Adipose tissue (tissue), 3 donors: ENCODE results near the gene DRAM1. TPM values are rescaled to one million over a fixed set of nuclear protein-coding genes. Genes with fewer than 3 reads are reported as not detected.

Source experiments
- H3K27ac ChIP-seq: one replicate; pipeline ENCODE4 v1.5.1; 2013; ENCODE audit warnings: low read depth, low read length
- WGBS, 3 donors: extraction: QIAGEN DNeasy Blood & Tissue Kit; methylation state at CpG; one replicate each; pipeline ENCODE4 v1.1.7; 2013; 5-methylcytosine and 5-hydroxymethylcytosine counted together
- polyA plus RNA-seq, 3 donors: library from polyadenylated mRNA; stranded (reverse); fragments of 200-250 nt; gene quantifications; one replicate each; pipeline ENCODE4 v1.2.3, GENCODE V29; 2013
- donor health status: healthy with polysubstance abuse.
- donor health status: Bipolar disorder and iron deficiency.
- donor health status: healthy.

Gene DRAM1
- polyA plus RNA-seq, 3 donors, result 3.9 to 30.8 (median 13.1) TPM

DNA sequence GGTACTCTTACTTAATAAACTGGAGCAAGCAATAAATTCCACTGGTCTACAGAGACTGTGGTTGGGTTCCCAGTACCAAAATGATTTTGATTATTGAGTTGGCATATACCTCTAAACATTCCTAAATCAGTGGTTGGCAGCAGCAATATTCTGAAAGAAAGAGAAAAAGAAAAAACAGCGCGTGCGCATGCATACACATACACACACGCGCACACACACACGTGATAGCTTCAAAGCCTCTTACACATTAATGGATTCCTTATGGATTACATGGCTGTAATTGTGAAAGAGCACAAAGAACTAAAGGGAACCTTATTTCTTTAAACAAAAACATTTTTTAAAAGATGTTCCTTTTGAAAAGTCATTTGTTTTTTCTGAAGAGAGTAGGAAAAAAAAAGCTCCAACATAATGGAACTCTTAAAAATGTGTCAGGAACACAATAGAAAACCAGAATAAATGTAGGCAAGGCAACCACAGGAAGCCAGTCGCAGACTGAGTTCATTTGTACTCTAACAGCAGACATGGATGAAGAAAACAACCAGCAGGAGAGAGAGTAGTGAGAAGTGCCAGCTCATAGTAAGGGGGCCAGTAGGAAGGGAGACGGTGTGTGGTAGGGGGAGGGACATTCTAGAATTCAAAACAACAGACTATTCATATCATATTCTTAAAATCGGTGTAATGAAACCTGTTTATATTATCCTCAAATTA, 80.0 kb downstream of the DRAM1 start:
- WGBS, 3 donors, result 70 to 90% (median 76%) methylated on average over 9 of the region's 9 CpGs
- no peak overlapping the region for H3K27ac ChIP-seq

GRCh38 chr12:101959607-101960006, 82.2 kb downstream of the DRAM1 start:
- H3K27ac ChIP-seq, result no peak overlapping the region
- 90 to 91% (median 91%) methylated on average over 2 of the region's 2 CpGs for whole genome bisulfite sequencing, 3 donors

DNA sequence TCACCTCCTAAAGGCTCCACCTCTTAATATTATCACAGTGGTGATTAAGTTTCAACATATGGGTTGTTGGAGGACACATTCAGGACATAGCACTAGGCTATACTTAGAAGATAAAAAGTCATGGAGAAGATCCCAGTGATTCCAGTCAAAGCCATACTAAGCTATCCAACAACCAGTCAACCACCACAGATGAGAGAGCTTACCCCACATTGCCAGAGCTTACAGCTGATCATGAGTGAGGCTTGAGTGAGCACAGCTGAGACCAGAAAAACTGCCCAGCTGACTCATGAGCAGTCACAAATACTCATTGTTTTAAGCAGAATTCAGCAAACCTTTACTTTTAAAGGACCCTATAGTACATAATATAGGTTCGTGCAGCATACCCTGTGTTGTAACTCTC, 85.1 kb downstream of the DRAM1 start:
- 71 to 90% (median 84%) methylated on average over 1 of the region's 1 CpG for WGBS, 3 donors
- no peak overlapping the region for H3K27ac ChIP-seq

- WGBS, 3 donors, result 17 to 26% (median 19%) methylated on average over 1 of the region's 1 CpG
- no peak overlapping the region for H3K27ac ChIP-seq
Measured at GRCh38 chr12:101963697-101964096, 86.3 kb downstream of the DRAM1 start.

DNA sequence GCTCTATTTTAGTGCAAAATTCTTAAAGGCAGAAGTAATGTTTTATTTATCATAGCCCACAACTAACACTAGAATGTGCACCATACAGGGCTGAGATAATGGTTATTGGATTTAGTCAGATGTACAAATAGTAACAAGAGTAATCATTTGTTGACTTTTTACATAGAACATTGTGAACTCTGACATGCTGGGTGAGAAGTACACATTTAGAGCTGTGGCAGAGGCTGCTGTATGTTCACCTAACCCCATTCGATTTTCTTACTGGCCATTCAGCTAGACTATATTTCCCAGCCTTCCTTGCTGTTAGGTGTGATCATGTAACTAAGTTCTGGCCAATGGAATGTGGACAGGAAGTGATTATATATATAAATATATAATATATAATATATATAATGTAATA, 89.1 kb downstream of the DRAM1 start:
- 21 to 88% (median 87%) methylated on average over 1 of the region's 1 CpG for WGBS, 3 donors
- no peak overlapping the region for H3K27ac ChIP-seq

DNA sequence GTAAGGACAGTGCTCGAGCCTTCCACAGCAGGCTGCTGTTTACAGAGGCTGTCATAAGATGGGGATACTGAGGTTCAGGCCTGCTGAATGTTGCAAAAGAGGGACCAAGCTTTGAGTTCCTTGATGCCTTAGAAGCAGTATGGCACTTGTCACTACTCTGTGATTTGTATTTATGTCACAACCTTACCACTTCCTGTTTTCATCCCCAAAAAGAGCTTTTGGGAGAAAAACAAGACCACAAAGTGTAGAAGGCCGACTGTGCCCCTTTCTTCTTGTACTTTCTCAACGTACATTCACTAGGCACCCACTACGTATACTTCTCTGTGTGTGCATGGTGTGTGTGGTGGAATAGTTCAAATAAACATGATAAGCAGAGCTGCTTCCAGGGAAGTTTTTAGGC, 90.1 kb downstream of the DRAM1 start:
- H3K27ac ChIP-seq, result no peak overlapping the region
- WGBS, 3 donors, result 50 to 72% (median 57%) methylated on average over 4 of the region's 4 CpGs

- 85 to 89% (median 86%) methylated on average over 1 of the region's 1 CpG for WGBS, 3 donors
- H3K27ac ChIP-seq, result no peak overlapping the region
Measured at GRCh38 chr12:101968770-101969169, 91.4 kb downstream of the DRAM1 start.

Other genes with a start within 250 kb of the DRAM1 start
- 10 to 100 TPM; 15.3 to 64.4 (median 50.3) TPM for gene CHPT1, start 179.9 kb upstream of the DRAM1 start, polyA plus RNA-seq
- under 1 TPM in 2 of 3 donors, not detected in 1; 0.12 to 0.56 TPM for gene SYCP3, start 138.1 kb upstream of the DRAM1 start, polyA plus RNA-seq
- 10 to 100 TPM in 1 of 3 donors, 1 to 10 TPM in 2; 5.8 to 15.3 (median 9.2) TPM for gene GNPTAB, start 46.6 kb upstream of the DRAM1 start, polyA plus RNA-seq
- 10 to 100 TPM; 21.3 to 64.1 (median 35.5) TPM for gene WASHC3, start 184.4 kb downstream of the DRAM1 start, polyA plus RNA-seq
- gene NUP37, start 242.5 kb downstream of the DRAM1 start, polyA plus RNA-seq, result 10 to 100 TPM; 11.0 to 15.3 (median 14.1) TPM
- 1 to 10 TPM in 1 of 3 donors, under 1 TPM in 2; 0.60 to 1.1 (median 0.90) TPM for gene PARPBP, start 242.6 kb downstream of the DRAM1 start, polyA plus RNA-seq